Glutamatergic neuron (in vitro differentiated cells): Measurements from ENCODE around the gene ABCG1. TPM values are rescaled to one million over a fixed set of nuclear protein-coding genes. Genes with fewer than 3 reads are reported as not detected.

Experiments
- DNase-seq: peaks from one replicate; pipeline ENCODE4 v3.0.0; 2022
- H3K27ac Mint-ChIP-seq: one replicate; pipeline ENCODE4 v1.8.0; 2020; ENCODE audit warnings: mild to moderate bottlenecking, mixed read lengths, inconsistent platforms; ENCODE audit not compliant: unreplicated experiment
- H3K27me3 Mint-ChIP-seq: one replicate; pipeline ENCODE4 v1.8.0; 2020; ENCODE audit warnings: mild to moderate bottlenecking, moderate library complexity, mixed read lengths, inconsistent platforms; ENCODE audit not compliant: unreplicated experiment
- H3K36me3 Mint-ChIP-seq: one replicate; pipeline ENCODE4 v1.8.0; 2020; ENCODE audit warnings: mild to moderate bottlenecking, mixed read lengths, inconsistent platforms; ENCODE audit not compliant: unreplicated experiment
- H3K4me1 Mint-ChIP-seq: one replicate; pipeline ENCODE4 v1.8.0; 2020; ENCODE audit warnings: mild to moderate bottlenecking, low read depth, mixed read lengths, inconsistent platforms; ENCODE audit not compliant: unreplicated experiment
- H3K4me3 Mint-ChIP-seq: one replicate; pipeline ENCODE4 v1.8.0; 2020; ENCODE audit warnings: mild to moderate bottlenecking, mixed read lengths, inconsistent platforms; ENCODE audit not compliant: unreplicated experiment
- H3K9me3 Mint-ChIP-seq: one replicate; pipeline ENCODE4 v1.8.0; 2020; ENCODE audit warnings: mild to moderate bottlenecking, moderate library complexity, mixed read lengths, inconsistent platforms; ENCODE audit not compliant: unreplicated experiment
- CTCF ChIP-seq: fragments of 200-600 bp; sonication (generic); IDR thresholded peaks from one replicate; pipeline ENCODE4 v1.5.0; 2021; ENCODE audit not compliant: partially characterized antibody, unreplicated experiment
- total RNA-seq: library from RNA; stranded (reverse); fragmentation: NEBNext Ultra II Directional; extraction: Animal tissue kit (Norgen Biotek cat#: 25700); gene quantifications from one replicate; pipeline ENCODE4 v1.2.1, GENCODE V29; 2021; ENCODE audit not compliant: unreplicated experiment

Gene ABCG1
- total RNA-seq, 1 donor from 2014 or later, result 31.9 TPM

DNA sequence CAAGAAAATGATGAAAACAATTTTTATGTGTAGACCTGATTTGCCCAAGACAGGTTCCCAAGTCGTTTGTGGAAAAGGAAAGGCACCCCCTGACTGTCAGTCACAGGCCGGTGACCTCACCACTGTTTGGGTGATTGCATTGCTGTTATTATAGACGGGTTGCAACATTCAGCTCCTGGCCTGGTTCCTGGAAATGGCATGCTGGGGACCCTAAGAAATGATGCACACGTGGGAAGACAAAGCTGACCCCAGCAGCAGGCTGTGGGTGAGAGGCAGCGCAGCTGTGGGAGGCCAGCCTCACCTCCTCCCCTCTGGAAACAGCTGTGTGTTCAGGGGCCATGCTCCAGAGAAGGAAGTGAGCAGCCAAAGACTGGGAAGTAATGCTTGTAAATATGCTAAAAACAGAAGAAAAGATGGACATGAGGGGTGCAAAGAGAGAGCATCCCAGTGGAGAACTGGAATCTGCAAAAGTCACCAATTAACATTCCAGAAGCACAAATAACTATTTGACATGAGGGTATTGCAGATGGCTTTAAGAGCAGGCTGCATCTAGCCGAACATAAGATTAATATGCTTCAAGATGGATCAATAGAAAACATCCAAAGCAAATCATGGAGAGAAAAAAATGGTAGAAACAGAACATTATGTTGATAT lies 23.4 kb upstream of the ABCG1 start:
- H3K27ac Mint-ChIP-seq, result no peak overlapping the region
- peaks cover 4% of the 10 kb centered on the region for H3K27me3 Mint-ChIP-seq
- no peak for TF ChIP-seq CTCF
- no peak for DNase-seq
- H3K9me3 Mint-ChIP-seq, result peaks cover 2% of the 10 kb centered on the region
- no peak overlapping the region for H3K4me3 Mint-ChIP-seq
- peaks cover 3% of the 10 kb centered on the region for H3K4me1 Mint-ChIP-seq
- H3K36me3 Mint-ChIP-seq, result no peaks in the 10 kb centered on the region

DNA sequence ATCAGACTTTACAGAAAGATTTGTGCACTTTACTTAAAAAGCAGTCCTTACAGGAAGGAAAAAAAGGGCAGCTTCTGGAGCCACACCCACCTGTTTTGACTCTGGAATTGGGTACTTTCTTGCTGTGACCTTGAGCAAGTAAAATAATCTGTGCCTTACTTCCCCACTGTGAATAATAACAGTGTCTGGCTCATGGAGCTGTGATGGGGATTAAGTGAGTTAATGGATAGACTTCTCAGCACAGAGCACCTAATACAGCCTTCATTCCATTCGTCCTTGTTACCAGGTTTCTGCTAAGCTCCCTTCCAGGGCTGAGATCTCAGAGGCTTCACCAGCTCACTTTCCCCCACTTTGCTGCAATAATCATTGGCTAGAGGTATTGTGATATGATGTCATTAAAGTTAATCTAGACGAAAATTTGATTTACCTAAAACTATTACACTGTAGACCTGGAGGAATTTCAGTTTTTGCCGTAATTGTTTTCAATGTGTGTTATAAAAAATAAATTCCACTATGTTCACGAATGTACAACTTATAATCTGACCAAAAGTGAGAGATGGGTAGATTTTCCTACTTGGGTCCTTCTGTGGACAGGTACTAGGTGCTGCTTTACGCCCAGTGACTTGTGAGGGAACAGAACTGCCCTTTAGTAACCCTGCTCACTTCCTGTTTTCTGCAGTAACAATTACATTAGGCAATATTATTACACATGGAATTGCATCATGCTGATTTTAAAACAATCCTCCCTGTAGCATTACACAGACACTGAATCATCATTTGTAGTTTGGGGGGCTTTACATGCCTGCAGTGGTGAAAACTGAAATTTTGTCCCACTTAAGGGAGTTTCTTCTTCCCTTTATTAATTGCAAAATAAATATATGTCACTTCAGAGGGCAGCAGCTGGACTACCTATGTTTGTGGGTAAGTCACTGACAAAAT lies 19.7 kb upstream of the ABCG1 start:
- Mint-ChIP-seq H3K27ac (no peak overlapping the region), H3K4me1 (no peaks in the 10 kb centered on the region), H3K36me3 (no peaks in the 10 kb centered on the region), H3K4me3 (no peak overlapping the region), H3K27me3 (no peaks in the 10 kb centered on the region), H3K9me3 (no peaks in the 10 kb centered on the region)
- no peak for TF ChIP-seq CTCF
- DNase-seq, result no peak

DNA sequence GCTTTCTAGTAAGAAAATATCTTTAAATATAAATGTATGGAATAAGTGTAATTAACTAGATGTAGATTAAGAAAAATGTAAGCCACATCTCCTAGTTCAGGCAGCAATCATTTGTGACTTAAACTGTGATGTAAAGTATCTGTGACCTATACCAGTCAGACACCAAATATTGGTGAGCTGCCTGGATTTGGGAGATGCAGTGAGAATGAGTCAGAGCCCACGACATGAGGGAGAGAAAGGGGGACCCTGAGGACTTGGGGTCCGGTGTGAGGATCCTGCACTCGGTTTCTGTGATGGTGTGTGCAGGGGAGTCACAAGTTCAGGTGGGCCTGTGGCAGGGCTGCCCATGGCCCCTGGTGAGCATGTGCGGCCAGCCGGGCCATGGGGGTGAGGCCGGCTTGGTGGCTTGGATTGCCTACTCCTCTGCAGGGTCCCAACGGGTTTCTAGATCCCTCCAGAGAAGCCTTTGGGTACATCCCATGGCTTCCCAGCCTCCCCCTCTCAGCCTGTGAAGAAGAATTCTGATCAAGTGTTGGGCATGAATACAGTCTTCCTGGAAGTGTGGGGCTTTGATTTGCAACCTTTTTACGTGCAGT lies 19.0 kb upstream of the ABCG1 start:
- H3K4me3 Mint-ChIP-seq, result no peak overlapping the region
- no peak for TF ChIP-seq CTCF
- H3K27ac Mint-ChIP-seq, result no peak overlapping the region
- no peaks in the 10 kb centered on the region for H3K27me3 Mint-ChIP-seq
- peaks cover 2% of the 10 kb centered on the region for H3K9me3 Mint-ChIP-seq
- peaks cover 3% of the 10 kb centered on the region for H3K36me3 Mint-ChIP-seq
- no peaks in the 10 kb centered on the region for H3K4me1 Mint-ChIP-seq
- no peak for DNase-seq

DNA sequence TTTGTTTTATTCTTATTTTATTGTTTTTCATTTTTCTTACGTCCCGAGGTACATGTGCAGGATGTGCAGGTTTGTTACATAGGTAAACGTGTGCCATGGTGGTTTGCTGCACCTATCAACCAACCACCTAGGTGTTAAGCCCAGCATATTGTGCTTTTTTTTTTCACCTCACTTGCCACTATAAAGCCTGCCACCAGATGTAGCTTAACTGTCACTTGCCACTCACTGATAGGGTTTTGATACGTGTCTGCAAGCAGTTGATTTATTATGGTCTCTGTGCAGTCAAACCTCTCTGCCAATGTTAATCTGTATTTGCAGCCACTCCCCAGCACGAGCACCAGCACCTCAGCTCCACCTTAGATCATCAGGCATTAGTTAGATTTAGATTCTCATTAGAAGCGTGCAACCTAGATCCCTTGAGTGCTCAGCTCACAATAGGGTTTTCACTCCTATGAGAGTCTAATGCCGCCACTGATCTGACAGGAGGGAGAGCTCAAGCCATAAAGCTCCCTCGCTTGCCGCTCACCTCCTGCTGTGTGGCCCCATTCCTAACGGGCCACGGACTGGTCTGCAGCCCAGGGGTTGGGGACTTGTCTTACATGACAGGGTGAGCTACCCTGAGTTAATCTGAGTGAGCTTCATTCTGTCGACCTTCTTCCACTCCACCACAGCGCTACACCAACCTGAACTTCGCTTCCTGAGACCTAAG lies 17.9 kb upstream of the ABCG1 start:
- H3K4me1 Mint-ChIP-seq, result no peaks in the 10 kb centered on the region
- H3K27me3 Mint-ChIP-seq, result no peaks in the 10 kb centered on the region
- H3K9me3 Mint-ChIP-seq, result peaks cover 5% of the 10 kb centered on the region
- H3K36me3 Mint-ChIP-seq, result peaks cover 5% of the 10 kb centered on the region
- H3K4me3 Mint-ChIP-seq, result no peak overlapping the region
- TF ChIP-seq CTCF, result no peak
- no peak overlapping the region for H3K27ac Mint-ChIP-seq
- no peak for DNase-seq
